ENCODE measurements around the gene OR1D2.
"Not testable (repeated sequence)": the region's sequence is repeated elsewhere in the genome, so short reads cannot be mapped to it uniquely, and the experiment has no call there.

The OR1D2 gene, protein sequence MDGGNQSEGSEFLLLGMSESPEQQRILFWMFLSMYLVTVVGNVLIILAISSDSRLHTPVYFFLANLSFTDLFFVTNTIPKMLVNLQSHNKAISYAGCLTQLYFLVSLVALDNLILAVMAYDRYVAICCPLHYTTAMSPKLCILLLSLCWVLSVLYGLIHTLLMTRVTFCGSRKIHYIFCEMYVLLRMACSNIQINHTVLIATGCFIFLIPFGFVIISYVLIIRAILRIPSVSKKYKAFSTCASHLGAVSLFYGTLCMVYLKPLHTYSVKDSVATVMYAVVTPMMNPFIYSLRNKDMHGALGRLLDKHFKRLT

DNA sequence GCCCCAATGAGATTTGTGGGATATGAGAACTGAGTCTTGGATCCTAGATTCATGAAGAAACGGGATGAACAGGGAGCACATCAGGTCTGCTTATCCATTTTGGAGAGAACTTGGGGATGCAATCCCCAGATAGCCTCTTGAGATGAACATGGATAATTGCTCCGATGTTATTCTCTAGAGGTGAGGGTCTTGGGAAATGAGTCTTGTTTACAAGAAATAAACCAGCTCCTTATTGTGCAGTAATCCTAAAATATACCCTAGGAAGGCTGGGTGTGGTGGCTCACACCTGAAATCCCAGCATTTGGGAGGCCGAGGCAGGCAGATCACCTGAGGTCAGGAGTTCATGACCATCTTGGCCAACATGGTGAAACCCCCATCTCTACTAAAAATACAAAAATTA, at the start of gene OR1D2:
Gene OR1D2 (minus strand): TSS at position 101 of the 400 bp plus-strand sequence. CDS start 11,426 bp downstream, outside the sequence.
- DNase-seq = no peak

DNA sequence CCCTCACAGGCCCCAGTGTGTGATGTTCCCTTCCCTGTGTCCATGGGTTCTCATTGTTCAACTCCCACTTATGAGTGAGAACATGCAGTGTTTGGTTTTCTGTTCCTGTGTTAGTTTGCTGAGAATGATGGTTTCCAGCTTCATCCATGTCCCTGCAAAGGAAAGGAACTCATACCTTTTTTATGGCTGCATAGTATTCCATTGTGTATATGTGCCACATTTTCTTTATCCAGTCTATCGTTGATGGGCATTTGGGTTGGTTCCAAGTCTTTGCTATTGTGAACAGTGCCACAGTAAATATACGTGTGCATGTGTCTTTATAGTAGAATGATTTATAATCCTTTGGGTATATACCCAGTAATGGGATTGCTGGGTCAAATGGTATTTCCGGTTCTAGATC, 33.3 kb upstream of the OR1D2 start:
- DNase-seq = not testable (repeated sequence)

DNA sequence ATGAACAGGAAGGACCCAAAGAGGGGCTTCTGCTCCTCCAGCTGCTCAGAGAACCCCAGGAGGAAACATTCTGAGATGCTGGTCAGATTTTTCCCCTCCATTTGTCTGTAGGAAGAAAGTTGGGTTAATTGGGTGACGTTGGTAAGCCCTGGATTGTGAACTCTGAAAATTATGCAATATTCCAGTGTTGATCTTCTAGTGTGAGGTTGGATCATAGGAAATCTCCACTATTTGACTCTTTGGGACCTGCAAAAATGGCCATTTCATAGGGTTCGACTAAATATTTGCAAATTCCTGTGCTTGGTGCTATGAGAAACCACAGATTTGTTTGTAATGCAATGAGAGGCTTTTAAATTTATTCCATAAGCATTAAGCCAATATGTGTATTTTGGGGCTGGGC, 23.2 kb upstream of the OR1D2 start, which contains the start of gene OR1G1:
Gene OR1G1 (minus strand): TSS at position 101 of the 400 bp plus-strand sequence. CDS start 0 bp downstream, at position 101.
- no peak for DNase-seq

DNA sequence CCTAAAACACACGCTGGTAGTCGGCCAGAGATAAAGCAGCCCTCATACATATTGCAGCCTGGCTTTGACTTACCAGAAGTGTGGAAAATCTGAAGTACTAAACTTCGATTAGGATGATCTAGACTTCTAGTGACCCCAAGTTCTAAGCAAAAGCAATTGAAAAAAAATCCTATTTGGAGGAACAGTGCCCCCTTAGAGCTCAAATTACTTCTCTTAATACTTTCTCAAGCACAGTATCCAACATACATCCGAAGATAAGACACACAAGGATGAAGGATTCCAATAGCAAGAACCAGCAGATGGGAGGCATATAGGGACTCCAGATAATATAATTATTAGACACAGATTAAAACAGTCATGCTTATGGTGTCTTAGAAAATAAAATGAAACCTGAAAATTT, 30.4 kb downstream of the OR1D2 start:
- not testable (repeated sequence) for DNase-seq

DNA sequence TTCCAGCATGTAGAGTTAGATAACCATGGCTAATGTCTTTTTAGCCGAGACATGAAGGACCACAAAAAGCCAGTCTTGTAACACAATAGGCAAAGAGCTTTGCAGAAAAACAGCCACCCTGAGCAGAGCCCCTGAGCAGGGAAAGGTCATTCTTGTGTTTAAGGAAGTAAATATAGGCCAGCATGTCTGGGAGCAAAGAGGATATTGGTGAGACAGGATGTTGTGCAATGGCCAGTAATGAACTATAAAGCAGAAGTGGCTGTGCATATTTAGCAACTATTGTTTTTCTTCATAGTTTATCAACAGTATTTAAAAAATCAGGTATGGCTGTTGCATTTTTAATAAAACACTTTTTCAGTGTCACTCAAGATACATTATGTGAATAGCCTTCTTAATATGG, 39.0 kb downstream of the OR1D2 start:
- not testable (repeated sequence) for DNase-seq

DNA sequence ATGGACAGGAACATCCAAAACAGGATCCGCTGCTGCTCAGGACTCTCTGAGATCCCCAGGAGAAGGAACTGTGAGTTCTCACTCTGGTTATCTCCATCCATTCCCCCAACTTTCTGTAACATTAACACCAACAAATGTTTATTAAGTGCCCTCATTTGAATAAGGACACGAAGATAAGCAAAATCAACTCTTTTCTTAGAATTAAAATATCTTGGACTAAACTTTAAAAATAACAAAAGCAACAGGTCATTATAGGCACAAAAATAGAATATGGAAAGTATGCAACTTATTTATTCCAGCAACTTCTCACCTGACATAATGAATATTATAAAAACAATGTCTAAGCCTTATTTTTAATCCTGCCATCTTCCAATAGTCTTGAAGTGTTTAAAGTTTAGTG, 40.7 kb downstream of the OR1D2 start, which contains the start of gene OR1D5:
Gene OR1D5 (minus strand): TSS at position 101 of the 400 bp plus-strand sequence. CDS start 0 bp downstream, at position 101.
- not testable (repeated sequence) for DNase-seq

DNA sequence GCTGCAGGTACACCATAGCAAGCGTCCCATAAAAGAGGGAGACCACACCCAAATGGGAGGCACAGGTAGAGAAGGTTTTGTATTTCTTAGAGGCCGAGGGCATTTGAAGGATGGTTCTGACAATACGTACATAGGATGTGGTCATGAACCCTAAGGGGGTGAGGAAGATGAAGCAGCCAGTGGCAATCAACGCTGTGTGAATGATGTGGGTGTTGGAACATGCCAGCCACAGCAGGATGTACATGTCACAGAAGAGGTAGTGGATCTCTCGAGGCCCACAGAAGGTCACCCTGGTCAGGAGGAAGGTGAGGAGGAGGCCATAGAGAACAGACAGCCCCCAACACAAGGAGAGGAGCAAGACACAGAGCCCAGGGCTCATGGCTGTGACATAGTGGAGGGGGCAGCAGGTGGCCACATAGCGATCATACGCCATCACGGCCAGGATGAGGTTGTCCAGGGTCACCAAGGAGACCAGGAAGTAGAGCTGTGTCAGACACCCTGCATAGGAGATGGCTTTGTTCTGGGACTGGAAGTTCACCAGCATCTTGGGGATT, 41.3 kb downstream of the OR1D2 start:
- DNase-seq = not testable (repeated sequence)

DNA sequence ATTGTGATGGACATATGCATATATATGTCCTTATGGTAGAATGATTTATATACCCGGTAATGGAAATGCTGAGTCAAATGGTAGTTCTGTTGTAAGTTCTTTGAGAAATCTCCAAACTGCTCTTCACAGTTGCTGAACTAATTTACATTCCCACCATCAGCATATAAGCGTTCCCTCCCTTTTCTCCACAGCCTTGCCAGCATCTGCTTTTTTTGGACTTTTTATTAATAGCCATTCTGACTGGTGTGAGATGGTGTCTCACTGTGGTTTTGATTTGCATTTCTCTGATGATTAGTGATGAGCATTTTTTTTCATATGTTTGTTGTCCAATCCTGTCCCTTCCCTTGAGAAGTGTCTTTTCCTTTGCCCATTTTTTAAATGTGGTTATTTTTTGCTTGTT, 49.4 kb downstream of the OR1D2 start:
- DNase-seq = not testable (repeated sequence)

DNA sequence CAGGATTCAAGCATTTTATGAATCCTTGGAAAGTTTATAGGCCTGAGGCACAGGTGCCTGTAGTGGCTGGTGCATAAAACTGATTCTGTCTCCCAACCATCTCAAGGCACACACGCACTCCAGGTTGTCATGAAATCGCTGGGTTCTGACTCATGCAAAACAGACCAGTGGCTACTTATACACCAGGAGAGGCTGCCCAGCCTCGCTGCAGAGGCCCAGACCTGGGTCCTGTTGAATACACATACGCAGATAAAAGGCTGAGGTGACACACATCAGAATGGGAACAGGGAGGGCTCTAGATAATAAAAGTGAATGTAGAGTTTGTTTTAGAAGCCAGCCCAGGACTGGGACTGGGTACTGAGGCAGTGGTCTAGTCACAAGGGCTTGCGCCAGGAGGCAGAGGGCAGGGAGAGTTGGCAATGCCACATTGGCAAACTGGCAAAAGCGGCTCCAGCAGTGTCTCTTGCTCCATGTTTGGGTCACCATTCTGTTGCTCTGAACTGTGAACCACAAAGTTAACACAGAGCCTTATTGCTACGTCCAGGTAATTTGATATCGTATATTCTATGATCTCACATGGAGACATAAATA, 54.4 kb downstream of the OR1D2 start:
- DNase-seq = no peak

DNA sequence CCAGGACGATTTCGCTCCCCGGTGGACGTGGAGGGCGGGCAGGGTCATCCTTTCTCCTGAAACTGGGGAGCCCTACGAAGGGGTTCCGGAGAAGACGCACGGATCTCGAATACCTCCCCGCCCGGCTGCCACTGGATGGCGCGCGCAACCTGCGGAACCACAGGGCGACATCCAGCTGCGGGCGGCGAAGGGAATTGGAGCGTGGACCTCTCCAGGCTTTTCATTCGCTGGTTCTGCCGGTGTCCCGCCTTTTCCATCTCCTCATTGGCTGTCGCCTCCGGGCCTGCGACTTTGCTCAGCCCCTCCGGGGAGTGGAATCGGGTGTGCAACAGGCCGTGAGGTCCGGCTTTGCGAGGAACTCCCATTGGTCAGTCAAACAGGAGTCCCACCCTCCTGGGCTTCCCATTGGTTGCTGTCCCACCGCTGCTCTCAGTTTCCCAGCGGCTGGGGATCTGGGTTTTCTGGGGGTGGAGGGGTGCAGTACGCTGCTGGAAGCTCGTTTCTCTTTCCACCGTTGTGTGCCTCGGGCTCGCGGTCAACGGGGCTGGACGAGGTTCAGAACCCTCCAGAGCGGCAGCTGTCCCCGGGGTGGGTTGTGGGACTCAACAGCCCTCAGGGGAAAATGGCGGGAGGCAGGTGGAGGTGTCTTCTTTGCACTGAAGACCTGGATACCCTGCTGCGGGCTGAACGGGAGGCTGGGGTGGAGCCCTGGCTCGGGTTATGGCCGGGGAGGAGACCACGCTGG, 55.3 kb downstream of the OR1D2 start:
- peak; percentile 96 for DNase-seq

DNA sequence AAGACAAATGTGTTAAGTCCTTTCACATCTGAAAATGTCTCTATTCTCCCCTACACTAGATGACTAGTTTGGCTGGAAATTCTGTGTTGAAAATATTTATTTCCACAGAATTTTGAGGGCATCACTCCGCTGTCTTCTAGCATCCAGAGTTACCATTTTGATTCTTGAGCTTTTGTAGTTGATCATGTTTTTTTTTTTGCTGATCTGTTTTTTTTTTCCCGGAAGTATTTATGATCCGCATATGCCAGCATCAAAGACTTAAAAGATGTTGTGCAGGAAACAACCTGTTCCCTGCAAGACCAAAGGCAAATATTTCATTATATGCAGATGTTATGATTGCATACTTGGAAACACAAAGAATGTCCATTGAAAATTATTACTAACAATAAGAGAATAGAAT, 57.5 kb downstream of the OR1D2 start:
- DNase-seq = no peak

DNA sequence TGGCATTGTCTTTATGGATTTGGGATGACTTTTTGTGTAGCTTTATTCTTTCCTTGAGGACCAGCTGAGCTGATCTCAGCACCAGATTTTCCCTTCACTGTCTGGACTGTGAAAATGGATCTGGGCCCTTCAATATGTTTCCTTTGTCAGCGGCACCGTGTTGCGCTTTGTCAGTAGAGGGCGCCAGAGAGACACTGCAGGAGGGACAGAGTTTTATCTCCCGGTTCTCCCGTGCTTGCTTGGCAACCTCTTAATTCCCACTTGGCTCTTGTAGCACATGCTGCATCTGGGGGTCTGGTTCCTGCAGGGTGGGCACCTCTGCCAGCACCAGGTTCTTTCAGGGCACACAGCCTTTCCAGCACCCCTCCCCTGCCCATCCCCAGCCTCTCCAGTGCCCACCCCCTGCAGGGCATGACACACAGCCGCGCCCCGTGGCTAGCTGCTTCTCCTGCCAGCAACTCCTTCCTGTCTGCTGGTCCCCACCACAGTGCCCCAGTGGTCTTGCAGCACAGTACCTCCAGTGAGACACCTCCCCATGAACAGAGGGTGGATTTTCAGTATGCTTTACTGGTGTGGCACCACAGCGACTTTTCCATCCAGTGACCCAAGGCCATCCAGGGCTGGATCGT, 60.4 kb downstream of the OR1D2 start:
- DNase-seq = no peak

DNA sequence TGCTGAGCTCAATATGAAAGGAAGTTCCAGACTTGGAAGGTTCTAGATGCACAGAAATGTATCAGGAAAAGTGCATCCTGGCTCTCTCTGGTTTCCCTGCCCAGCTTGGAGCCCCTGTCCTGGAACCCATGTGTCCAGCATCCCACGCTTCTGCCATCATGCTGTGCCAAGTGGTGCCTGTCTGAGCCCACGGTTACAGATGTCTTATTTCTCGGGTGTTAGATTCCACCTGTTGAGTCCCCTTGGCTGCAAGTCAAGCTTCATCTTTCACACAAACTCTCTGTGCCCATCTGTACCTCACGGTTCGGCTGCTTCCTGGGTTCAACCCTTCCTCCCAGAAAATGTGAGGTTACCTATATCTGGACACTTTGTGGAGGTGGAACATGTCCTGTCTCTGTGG, 63.3 kb downstream of the OR1D2 start:
- DNase-seq = no peak

DNA sequence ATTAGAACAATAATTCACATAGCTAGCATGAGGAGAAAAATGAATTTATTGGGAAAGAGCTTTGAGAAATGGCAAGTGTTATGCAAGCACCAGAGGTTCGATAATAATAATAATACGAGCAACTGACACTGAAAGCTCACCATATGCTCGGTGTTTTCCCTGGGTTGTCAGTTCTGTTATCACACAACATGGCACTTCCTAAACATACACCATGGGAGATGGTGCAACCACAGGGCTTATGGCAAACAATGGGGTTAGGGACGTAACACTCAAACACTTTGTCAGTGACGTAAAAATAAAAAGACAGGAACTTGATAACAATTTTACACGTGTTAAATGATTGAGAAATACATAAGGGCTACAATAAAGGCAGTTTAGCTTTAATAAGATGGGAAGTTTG, 64.5 kb downstream of the OR1D2 start:
- no peak for DNase-seq

DNA sequence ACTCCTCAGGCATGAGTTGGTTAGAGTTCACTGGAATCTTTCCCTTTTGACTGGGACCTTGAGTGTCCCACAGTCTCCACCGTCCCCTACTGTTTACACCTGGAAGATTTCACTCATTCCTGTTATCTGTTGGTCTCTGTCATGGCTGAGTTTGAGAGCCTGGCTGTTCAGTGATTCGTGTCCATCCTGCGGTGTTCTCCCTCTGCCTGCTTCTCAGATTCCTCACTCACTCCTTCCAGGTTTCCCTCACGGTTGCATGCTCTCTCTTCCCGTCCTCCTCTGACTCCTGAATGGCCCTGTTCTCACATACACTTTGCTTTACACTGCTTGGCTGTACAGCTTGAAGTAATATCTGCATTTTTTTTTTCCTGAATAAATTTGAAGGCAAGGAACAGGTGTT, 65.3 kb downstream of the OR1D2 start:
- DNase-seq = no peak
